GM19438 (cell line): ENCODE measurements around the gene DNAH2.

Experiments used
- ATAC-seq: cut with Tn5 transposase; IDR thresholded peaks from one replicate; pipeline ENCODE4 v1.9.1; 2021; ENCODE audit warnings: low read depth; ENCODE audit not compliant: unreplicated experiment

The DNAH2 gene

GRCh38 chr17:7720125-7720524 lies 2.6 kb downstream of the DNAH2 start:
- ATAC-seq = no peak

- ATAC-seq = no peak
Observed at GRCh38 chr17:7721612-7722011, 4.1 kb downstream of the DNAH2 start.

DNA sequence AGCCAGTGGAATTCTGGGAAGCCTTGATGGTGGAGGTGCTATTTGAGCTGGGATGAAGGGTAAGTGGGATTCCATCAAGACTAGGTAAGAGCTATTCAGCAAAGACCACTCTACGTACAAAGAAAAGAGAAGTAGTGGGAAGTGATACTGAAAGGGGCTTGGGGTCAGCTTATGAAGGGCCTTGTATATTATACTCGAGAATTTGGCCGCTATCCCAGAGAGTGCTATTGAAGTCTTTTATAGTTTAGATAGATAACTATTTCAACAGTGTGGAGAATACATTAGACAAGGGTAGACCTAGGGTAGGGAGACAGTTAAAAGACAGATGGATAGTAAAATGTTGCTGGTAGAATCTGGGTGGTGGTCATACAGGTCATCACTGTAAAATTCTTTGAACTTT lies 10.3 kb downstream of the DNAH2 start:
- no peak for ATAC-seq

GRCh38 chr17:7729816-7730215 lies 12.3 kb downstream of the DNAH2 start:
- ATAC-seq = no peak

GRCh38 chr17:7732981-7733539 lies 15.5 kb downstream of the DNAH2 start:
- no peak for ATAC-seq

GRCh38 chr17:7737601-7738000 lies 20.1 kb downstream of the DNAH2 start:
- no peak for ATAC-seq

DNA sequence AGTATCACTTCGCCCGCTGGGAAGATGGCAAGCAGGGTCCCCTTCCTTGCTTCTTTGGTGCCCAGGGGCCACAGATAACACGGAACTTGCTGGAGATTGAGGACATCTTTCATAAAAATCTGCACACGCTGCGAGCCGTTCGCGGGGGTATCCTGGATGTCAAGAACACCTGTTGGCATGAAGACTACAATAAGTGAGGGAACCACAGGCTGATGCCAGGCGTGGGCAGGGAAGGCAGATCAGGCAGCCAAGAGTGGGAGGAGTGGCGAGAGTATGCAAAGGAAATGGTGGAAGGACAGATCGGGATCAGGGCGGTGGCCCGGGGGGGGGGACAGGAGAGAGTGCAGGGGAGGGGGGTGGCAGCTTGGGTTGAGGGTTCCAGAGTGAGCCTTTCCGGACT lies 22.2 kb downstream of the DNAH2 start:
- ATAC-seq = no peak

DNA sequence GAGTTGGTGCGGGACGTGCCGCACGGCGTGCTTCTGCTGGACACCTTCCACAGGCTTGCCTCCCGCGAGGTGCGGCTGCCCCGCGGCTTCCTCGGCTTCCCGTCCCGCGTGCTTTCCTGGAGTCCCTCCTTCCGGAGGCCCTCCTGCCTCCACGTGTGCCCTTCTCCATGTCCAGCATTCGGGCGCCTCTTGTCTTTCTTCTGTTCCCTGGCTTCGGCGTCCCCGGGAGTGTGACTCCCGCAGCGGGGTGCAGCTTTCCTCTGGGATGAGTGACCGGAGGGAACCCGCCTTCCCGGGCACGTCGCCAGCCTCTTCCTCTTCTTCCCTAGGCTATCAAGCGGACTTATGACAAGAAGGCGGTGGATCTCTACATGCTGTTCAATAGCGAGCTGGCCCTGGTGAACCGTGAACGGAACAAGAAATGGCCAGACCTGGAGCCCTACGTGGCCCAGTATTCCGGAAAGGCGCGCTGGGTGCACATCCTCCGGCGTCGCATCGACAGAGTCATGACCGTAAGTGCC lies 23.0 kb downstream of the DNAH2 start:
- no peak for ATAC-seq

DNA sequence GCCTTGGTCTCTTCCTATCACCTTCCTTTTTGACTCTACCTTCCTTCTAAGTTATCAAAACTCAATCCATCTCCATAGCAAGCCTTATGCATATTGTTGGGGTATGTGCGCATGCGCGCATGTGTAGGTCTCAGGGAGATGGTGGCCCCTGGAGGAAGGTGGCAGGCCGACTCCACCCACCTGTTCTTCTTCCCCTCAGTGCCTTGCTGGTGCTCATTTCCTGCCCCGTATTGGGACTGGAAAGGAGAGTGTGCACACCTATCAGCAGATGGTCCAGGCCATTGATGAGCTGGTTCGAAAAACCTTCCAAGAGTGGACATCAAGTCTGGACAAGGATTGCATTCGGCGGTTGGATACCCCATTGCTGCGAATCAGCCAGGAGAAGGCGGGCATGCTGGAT lies 25.2 kb downstream of the DNAH2 start:
- no peak for ATAC-seq

- no peak for ATAC-seq
Observed at GRCh38 chr17:7744416-7744815, 26.9 kb downstream of the DNAH2 start.

GRCh38 chr17:7745748-7746470 lies 28.4 kb downstream of the DNAH2 start:
- ATAC-seq = no peak

GRCh38 chr17:7747635-7748071 lies 30.1 kb downstream of the DNAH2 start:
- ATAC-seq = no peak

GRCh38 chr17:7748076-7748775 lies 30.7 kb downstream of the DNAH2 start:
- ATAC-seq = no peak

GRCh38 chr17:7750321-7750821 lies 32.8 kb downstream of the DNAH2 start:
- no peak for ATAC-seq

DNA sequence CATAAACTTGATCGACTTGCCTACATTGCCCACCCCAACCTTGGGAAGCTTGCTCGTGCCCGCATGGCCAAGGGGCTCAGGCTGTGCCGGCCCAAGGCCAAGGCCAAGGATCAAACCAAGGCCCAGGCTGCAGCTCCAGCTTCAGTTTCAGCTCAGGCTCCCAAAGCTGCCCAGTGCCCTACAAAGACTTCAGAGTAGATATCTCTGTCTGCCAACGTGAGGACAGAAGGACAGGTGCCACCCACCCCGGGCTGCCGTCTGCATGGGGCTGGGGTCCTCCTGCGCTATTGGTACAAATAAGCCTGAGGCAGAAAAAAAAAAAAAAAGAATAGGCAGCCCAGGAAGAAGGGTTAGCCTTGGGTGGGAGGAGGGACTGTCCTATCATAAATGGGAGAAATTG lies 37.1 kb downstream of the DNAH2 start:
- no peak for ATAC-seq

GRCh38 chr17:7755095-7755890 lies 37.7 kb downstream of the DNAH2 start:
- no peak for ATAC-seq

DNA sequence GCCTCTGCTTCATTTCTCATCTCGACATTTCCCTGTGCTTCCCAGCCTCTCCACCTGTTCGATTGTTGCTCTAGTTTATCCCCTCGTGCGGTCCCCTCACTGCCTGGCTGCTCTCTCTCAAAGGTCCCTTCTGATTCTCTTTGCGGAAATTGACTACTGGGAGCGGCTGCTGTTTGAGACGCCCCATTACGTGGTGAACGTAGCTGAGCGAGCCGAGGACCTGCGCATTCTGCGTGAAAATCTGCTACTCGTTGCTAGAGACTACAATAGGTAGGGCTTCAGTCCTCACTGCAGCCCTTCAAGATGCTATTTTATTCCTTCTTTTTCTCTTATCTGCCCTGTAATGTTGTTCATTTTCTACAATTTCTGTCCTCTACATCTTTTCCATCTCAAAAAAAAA lies 39.4 kb downstream of the DNAH2 start:
- ATAC-seq = no peak

DNA sequence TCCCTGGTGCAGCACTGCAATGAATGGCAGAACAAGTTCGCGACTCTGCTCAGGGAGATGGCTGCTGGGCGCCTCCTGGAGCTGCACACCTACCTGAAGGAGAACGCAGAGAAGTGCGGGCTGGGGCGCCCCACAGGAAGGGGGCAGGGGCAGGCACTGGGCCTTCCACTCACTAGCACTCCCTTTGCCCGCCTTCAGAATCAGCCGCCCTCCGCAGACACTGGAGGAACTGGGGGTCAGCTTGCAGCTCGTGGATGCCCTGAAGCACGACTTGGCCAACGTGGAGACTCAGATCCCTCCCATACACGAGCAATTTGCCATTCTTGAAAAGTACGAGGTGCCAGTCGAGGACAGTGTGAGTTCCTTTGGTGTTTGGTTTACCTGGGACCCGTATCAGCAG lies 46.4 kb downstream of the DNAH2 start:
- ATAC-seq = no peak

DNA sequence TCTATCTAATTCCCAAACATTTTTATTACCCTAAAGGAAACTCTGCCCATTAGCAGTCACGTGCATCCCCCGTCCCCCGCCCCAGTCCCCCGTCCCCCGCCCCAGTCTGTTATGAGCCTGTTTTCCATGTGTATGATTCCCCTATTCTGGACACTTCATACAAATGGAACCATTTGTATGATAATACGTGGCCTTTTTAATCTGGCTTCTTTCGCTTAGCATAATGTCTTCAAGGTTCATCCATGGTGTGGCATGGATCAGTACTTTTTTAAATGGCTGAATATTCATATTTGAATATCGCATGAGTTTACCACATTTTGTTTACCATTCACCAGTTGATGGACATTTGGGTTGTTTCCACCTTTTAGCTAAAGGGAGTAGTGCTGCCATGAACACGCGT lies 49.5 kb downstream of the DNAH2 start:
- no peak for ATAC-seq

- ATAC-seq = no peak
Observed at GRCh38 chr17:7767405-7768021, 50.0 kb downstream of the DNAH2 start.
